H1 (cell line): ENCODE data around the gene PPIL4. TPM values are rescaled to one million over a fixed set of nuclear protein-coding genes. Genes with fewer than 3 reads are reported as not detected.

ENCODE experiments used
- CHD2 ChIP-seq: IDR thresholded peaks from 2 replicates; pipeline ENCODE4 v1.6.1; 2012; ENCODE audit warnings: low read length, improper control_type of control experiment
- HDAC2 ChIP-seq, 2 experiments: fragments of 300-600 bp in 1 of 2; sonication (generic) in 1 of 2; IDR thresholded peaks; 2 replicates each; pipeline ENCODE4 v1.6.1; 2011 to 2012; ENCODE audit warnings: low read depth in 2 of 2, low read length in 2 of 2, mild to moderate bottlenecking in 2 of 2, moderate library complexity in 2 of 2, borderline replicate concordance in 1 of 2, inconsistent platforms in 1 of 2
- JUND ChIP-seq: IDR thresholded peaks from 2 replicates; pipeline ENCODE4 v1.6.1; 2011; ENCODE audit warnings: mild to moderate bottlenecking, improper control_type of control experiment, low read length
- NRF1 ChIP-seq: IDR thresholded peaks from 2 replicates; pipeline ENCODE4 v1.6.1; 2011; ENCODE audit warnings: mild to moderate bottlenecking, low read depth, low read length, improper control_type of control experiment
- RAD21 ChIP-seq, 2 experiments: IDR thresholded peaks in 1 of 2; conservative IDR thresholded peaks in 1 of 2; 2 replicates each; pipeline ENCODE4 v1.6.1; 2011; ENCODE audit warnings: low read depth in 2 of 2, low read length in 2 of 2, improper control_type of control experiment in 1 of 2, inconsistent platforms in 1 of 2, mild to moderate bottlenecking in 1 of 2, moderate library complexity in 1 of 2
- SUZ12 ChIP-seq: fragments of 200-600 bp; sonication (generic); IDR thresholded peaks from 2 replicates; pipeline ENCODE4 v1.6.1; 2012; ENCODE audit warnings: mild to moderate bottlenecking, inconsistent platforms, low read length, moderate library complexity, mixed read lengths
- TEAD4 ChIP-seq: IDR thresholded peaks from 2 replicates; pipeline ENCODE4 v1.6.1; 2012; ENCODE audit warnings: low read depth, low read length, inconsistent platforms, mixed read lengths
- YY1 ChIP-seq: IDR thresholded peaks from 2 replicates; pipeline ENCODE4 v1.6.1; 2011; ENCODE audit warnings: low read depth, mild to moderate bottlenecking, low read length
- ZNF274 ChIP-seq: IDR thresholded peaks from 2 replicates; pipeline ENCODE4 v1.7.0; 2012; ENCODE audit warnings: low read length, borderline replicate concordance; ENCODE audit errors: extremely low read depth
- polyA plus RNA-seq, 7 experiments: library from polyadenylated mRNA; depleted of rRNA in 3 of 7; stranded (reverse) in 5 of 7; unstranded in 2 of 7; fragments of >200 nt in 5 of 7; fragments of 200-250 nt in 2 of 7; gene quantifications; 1 replicate in 5 of 7; 2 replicates in 1 of 7; 4 replicates in 1 of 7; pipeline versions ENCODE4 v1.2.1 to v1.2.3, GENCODE V29; 2011 to 2013; ENCODE audit warnings: missing spikeins in 2 of 7, mixed read lengths in 2 of 7
- total RNA-seq: library from RNA; stranded (reverse); fragmentation: NEBNext Ultra II Directional; extraction: Animal tissue kit (Norgen Biotek cat#: 25700); gene quantifications from 2 replicates; pipeline ENCODE4 v1.2.1, GENCODE V29; 2021
- TF ChIP-seq, protein P1 (sequence below): IDR thresholded peaks from 2 replicates; pipeline ENCODE4 v1.6.1; 2012; ENCODE audit warnings: inconsistent platforms

Gene PPIL4
- total and polyA plus RNA-seq, 2 of the 8 experiments (the other 6 are each of a cell fraction or from before 2014, with no cell fraction given): 2.0 to 33.2 TPM

DNA sequence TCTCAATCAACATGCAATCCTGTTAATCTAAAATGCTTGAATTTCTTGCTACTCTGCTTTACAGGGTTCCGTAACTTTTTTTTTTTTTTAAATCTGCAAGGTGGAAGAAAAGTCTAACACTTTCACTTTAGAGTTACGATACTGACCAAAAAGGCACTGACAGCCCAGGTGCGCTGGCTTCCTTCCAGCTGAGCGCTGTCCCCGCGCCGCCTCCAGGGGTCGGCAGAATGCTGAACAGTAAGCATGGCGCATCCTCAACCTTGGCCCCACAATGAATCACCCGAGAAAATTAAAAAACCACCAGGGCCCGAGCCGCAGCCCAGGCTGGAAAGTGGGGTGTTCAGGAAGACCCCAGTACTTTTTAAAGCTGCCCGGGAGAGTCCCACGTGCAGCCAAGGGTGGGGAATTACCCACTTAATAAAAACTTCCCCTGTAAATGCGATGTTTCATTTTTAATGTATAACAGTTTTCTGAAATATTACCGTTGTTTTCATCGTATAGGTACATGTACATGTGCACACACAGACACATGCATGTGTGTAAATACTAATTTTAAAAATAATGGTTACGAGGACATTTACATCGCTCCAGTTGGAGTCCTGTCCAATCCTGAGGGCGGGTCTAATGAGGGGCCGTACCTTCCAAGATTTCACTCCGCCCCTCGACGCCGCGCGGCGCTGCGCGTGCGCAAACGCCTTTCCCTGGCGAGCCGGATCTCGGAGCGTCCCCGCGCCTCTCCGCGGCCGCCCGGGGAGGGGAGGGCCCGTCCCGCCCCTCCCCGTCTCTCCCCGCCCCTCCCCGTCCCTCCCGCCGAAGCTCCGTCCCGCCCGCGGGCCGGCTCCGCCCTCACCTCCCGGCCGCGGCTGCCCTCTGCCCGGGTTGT, 19.9 kb upstream of the PPIL4 start, which contains the start of gene GINM1 (continued):
- TF ChIP-seq, protein P1, sequence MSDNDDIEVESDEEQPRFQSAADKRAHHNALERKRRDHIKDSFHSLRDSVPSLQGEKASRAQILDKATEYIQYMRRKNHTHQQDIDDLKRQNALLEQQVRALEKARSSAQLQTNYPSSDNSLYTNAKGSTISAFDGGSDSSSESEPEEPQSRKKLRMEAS: peak; percentile 69
- TF ChIP-seq HDAC2 (IDR thresholded peaks at IDR 0.05; ENCODE audit: borderline replicate concordance in 1 of 2, low read depth in 2 of 2, low read length in 2 of 2): peak in 1 of 2 experiments; percentile 82; a peak in 1 of 4 replicates
- TF ChIP-seq NRF1: peak; percentile 85
- TF ChIP-seq ZNF274: no peak
- TF ChIP-seq CHD2: 0 out of 2 replicates have a peak, but pooled peaks have one; percentile 31
- peak; percentile 56; the same call in 1 of the 2 replicates for TF ChIP-seq YY1
- peak; percentile 38; the same call in 1 of the 2 replicates for TF ChIP-seq TEAD4
- TF ChIP-seq JUND: 0 out of 2 replicates have a peak, but pooled peaks have one; percentile 36
- peak; percentile 61 to 62 for TF ChIP-seq RAD21 (IDR thresholded peaks at IDR 0.05 in 1 of 2, conservative IDR thresholded peaks at IDR 0.05 in 1 of 2; ENCODE audit: low read depth in 2 of 2, low read length in 2 of 2)
- TF ChIP-seq SUZ12: no peak
- TF ChIP-seq, all 59 proteins: peak for 12
